Epithelial cell of esophagus (primary cell): ENCODE measurements around the gene SMIM21.

ENCODE experiments used
- DNase-seq: peaks from one replicate; pipeline ENCODE4 v3.0.0; 2010; ENCODE audit warnings: low read depth
- H3K4me3 ChIP-seq: 2 replicates; pipeline ENCODE4 v1.5.1; 2011; ENCODE audit warnings: mild to moderate bottlenecking, low read length, control low read depth
- CTCF ChIP-seq: IDR thresholded peaks from 2 replicates; pipeline ENCODE4 v1.5.1; 2011; ENCODE audit warnings: low read depth, mild to moderate bottlenecking, low read length, control low read depth, inconsistent platforms; ENCODE audit not compliant: insufficient read depth; ENCODE audit errors: missing control alignments

Gene SMIM21

GRCh38 chr18:75365254-75365629, 62.3 kb downstream of the SMIM21 start:
- no peak for DNase-seq
- TF ChIP-seq CTCF, result no peak
- no peak overlapping the region for H3K4me3 ChIP-seq

GRCh38 chr18:75364512-75365253, 62.8 kb downstream of the SMIM21 start:
- TF ChIP-seq CTCF, result no peak
- no peak for DNase-seq
- no peak overlapping the region for H3K4me3 ChIP-seq

- TF ChIP-seq CTCF, result no peak
- H3K4me3 ChIP-seq, result no peak overlapping the region
- no peak for DNase-seq
These were observed 63.9 kb downstream of the SMIM21 start for GRCh38 chr18:75363446-75364225.

- H3K4me3 ChIP-seq, result no peak overlapping the region
- no peak for TF ChIP-seq CTCF
- no peak for DNase-seq
These were observed 65.1 kb downstream of the SMIM21 start for GRCh38 chr18:75362435-75362834.

GRCh38 chr18:75360941-75361340, 66.6 kb downstream of the SMIM21 start:
- H3K4me3 ChIP-seq, result no peak overlapping the region
- DNase-seq, result no peak
- no peak for TF ChIP-seq CTCF

- DNase-seq, result no peak
- TF ChIP-seq CTCF, result no peak
These were observed 67.3 kb downstream of the SMIM21 start for GRCh38 chr18:75360215-75360614.

More at GRCh38 chr18:75360215-75360614, 67.3 kb downstream of the SMIM21 start:
- no peak overlapping the region for H3K4me3 ChIP-seq
